ENCODE data around the gene SLC25A44. TPM values are rescaled to one million over a fixed set of nuclear protein-coding genes. Genes with fewer than 3 reads are reported as not detected.

The SLC25A44 gene
- total RNA-seq, 1 donor from 2014 or later = 20.4 TPM

DNA sequence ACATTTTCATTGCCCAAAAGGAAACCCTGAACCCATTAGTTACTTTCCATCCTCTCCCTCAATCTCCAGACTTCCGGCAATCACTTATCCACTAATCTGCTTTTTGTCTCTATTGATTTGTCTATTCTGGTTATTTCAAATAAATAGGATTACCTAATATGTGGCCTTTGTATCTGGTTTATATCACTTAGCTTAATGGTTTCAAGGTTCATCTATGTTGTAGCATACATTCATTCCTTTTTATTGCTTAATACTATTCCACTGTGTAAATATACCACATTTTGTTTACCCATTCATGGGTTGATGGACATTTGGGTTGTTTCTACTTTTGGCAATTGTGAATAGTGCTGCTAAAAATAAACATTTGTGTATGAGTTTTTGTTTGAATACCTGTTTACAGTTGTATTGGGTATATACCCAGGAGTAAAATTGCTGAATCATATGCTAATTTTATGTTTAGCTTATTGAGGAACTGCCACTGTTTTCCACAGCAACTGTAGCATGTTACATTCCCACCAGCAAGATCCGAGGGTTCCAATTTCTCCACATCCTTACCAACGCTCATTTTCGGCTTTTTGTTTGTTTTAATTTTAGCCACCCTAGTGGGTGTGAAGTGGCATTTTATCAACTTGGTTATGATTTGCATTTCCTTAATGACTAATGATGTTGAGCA, 2.5 kb upstream of the SLC25A44 start:
- H3K4me1 Mint-ChIP-seq (ENCODE audit: low read depth) = peaks cover 10% of the 10 kb centered on the region
- no peaks in the 10 kb centered on the region for H3K27me3 Mint-ChIP-seq
- H3K36me3 Mint-ChIP-seq (ENCODE audit: insufficient read depth) = peaks cover 8% of the 10 kb centered on the region
- peaks cover 14% of the 10 kb centered on the region for H3K9me3 Mint-ChIP-seq (ENCODE audit: low read depth)
- H3K27ac Mint-ChIP-seq = no peak overlapping the region
- TF ChIP-seq CTCF (IDR thresholded peaks at IDR 0.05; ENCODE audit: unreplicated experiment) = no peak
- DNase-seq (ENCODE audit: low spot score, unreplicated experiment) = no peak
- no peak overlapping the region for H3K4me3 Mint-ChIP-seq (ENCODE audit: low read depth)

DNA sequence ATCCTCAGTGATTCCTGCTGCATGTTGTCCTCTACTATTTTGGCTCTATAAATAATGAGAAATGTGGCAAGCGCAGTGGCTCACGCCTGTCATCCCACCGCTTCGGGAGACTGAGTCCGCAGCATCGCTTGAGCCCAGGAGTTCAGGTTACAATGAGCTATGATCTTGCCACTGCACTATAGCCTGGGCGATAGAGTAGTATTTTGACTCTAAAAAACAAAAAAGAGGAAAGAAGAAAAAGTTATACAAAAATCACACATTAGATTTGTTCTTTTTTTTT, 756 bp upstream of the SLC25A44 start:
- H3K27me3 Mint-ChIP-seq = no peaks in the 10 kb centered on the region
- peaks cover 10% of the 10 kb centered on the region for H3K4me1 Mint-ChIP-seq (ENCODE audit: low read depth)
- peaks cover 5% of the 10 kb centered on the region for H3K36me3 Mint-ChIP-seq (ENCODE audit: insufficient read depth)
- peak overlapping the region; percentile 97 for H3K4me3 Mint-ChIP-seq (ENCODE audit: low read depth)
- TF ChIP-seq CTCF (IDR thresholded peaks at IDR 0.05; ENCODE audit: unreplicated experiment) = no peak
- DNase-seq (ENCODE audit: low spot score, unreplicated experiment) = no peak
- peaks cover 10% of the 10 kb centered on the region for H3K9me3 Mint-ChIP-seq (ENCODE audit: low read depth)
- H3K27ac Mint-ChIP-seq = no peak overlapping the region

- Mint-ChIP-seq H3K27me3 (no peaks in the 10 kb centered on the region), H3K4me3 (ENCODE audit: low read depth) (peak overlapping the region; percentile 97), H3K4me1 (ENCODE audit: low read depth) (peaks cover 10% of the 10 kb centered on the region), H3K27ac (peak overlapping the region; percentile 85), H3K9me3 (ENCODE audit: low read depth) (peaks cover 6% of the 10 kb centered on the region), H3K36me3 (ENCODE audit: insufficient read depth) (peaks cover 5% of the 10 kb centered on the region)
- TF ChIP-seq CTCF (IDR thresholded peaks at IDR 0.05; ENCODE audit: unreplicated experiment) = no peak
- no peak for DNase-seq (ENCODE audit: low spot score, unreplicated experiment)
Observed at GRCh38 chr1:156194300-156194652, 372 bp downstream of the SLC25A44 start.

GRCh38 chr1:156195853-156196252, 1.9 kb downstream of the SLC25A44 start:
- H3K27ac Mint-ChIP-seq = no peak overlapping the region
- TF ChIP-seq CTCF (IDR thresholded peaks at IDR 0.05; ENCODE audit: unreplicated experiment) = no peak
- peaks cover 6% of the 10 kb centered on the region for H3K36me3 Mint-ChIP-seq (ENCODE audit: insufficient read depth)
- H3K4me3 Mint-ChIP-seq (ENCODE audit: low read depth) = peak overlapping the region; percentile 97
- H3K4me1 Mint-ChIP-seq (ENCODE audit: low read depth) = peaks cover 10% of the 10 kb centered on the region
- H3K9me3 Mint-ChIP-seq (ENCODE audit: low read depth) = no peaks in the 10 kb centered on the region
- DNase-seq (ENCODE audit: low spot score, unreplicated experiment) = no peak
- no peaks in the 10 kb centered on the region for H3K27me3 Mint-ChIP-seq

GRCh38 chr1:156196445-156196844, 2.5 kb downstream of the SLC25A44 start:
- H3K36me3 Mint-ChIP-seq (ENCODE audit: insufficient read depth) = peaks cover 5% of the 10 kb centered on the region
- no peak for TF ChIP-seq CTCF (IDR thresholded peaks at IDR 0.05; ENCODE audit: unreplicated experiment)
- H3K27ac Mint-ChIP-seq = no peak overlapping the region
- H3K27me3 Mint-ChIP-seq = no peaks in the 10 kb centered on the region
- no peaks in the 10 kb centered on the region for H3K9me3 Mint-ChIP-seq (ENCODE audit: low read depth)
- H3K4me1 Mint-ChIP-seq (ENCODE audit: low read depth) = peaks cover 10% of the 10 kb centered on the region
- peak overlapping the region; percentile 16 for H3K4me3 Mint-ChIP-seq (ENCODE audit: low read depth)
- DNase-seq (ENCODE audit: low spot score, unreplicated experiment) = no peak

Data from progenitor cell of endocrine pancreas (in vitro differentiated cells).